Measurements from ENCODE around the gene CIP2A.
A peak's percentile ranks its signal among the peaks of the same experiment; 100 is the strongest.

Gene CIP2A

DNA sequence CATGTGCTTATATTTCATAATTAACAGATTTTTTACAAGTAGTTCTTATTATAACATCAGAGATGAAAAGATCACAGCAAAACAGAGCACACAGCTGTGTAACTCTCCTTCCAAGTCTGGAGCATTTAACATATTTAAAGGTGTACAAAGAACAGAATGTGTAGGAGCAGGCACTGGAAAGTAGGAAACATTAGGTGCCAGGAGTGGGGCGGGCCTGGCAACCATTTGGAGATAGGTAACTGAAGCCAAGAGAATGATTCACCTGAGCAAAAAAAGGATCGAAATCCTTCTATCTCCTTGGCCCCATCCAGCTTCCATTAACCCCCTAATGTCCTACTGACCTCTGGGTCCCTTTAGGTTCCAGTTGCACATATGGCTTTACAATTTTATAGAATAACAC, 76.6 kb downstream of the CIP2A start:
- Histone ChIP-seq H3K4me2 (ENCODE audit: low read depth, low read length) (peak overlapping the region; percentile 48), H3K4me3 (ENCODE audit: low read length) (peak overlapping the region; percentile 29; the same call in 1 of the 2 replicates), H2AFZ (ENCODE audit: low read length) (peak overlapping the region; percentile 39), H3F3A (ENCODE audit: insufficient read depth, low read length) (no peaks in the 10 kb centered on the region), H3K27me3 (replicated peaks; ENCODE audit: insufficient read depth, low read length) (no peaks in the 10 kb centered on the region), H3K27ac (ENCODE audit: low read length) (no peak overlapping the region), H3K4me1 (ENCODE audit: low read length) (0 out of 2 replicates have a peak, but pooled peaks cover 5% of the 10 kb centered on the region), H3K79me2 (ENCODE audit: low read length) (no peaks in the 10 kb centered on the region), H3K36me3 (replicated peaks; ENCODE audit: insufficient read depth, low read length) (no peaks in the 10 kb centered on the region), H4K20me1 (ENCODE audit: insufficient read depth, low read length) (no peaks in the 10 kb centered on the region), H3K9me2 (replicated peaks; ENCODE audit: insufficient read depth, low read length) (no peaks in the 10 kb centered on the region), H3K9me3 (replicated peaks; ENCODE audit: insufficient read depth, low read length) (no peaks in the 10 kb centered on the region), H3K9ac (ENCODE audit: low read length) (peak overlapping the region; percentile 3; the same call in 1 of the 2 replicates)
- no peak for DNase-seq
- TF ChIP-seq CTCF (IDR thresholded peaks at IDR 0.05; ENCODE audit: low read length) (no peak), EZH2 (optimal IDR thresholded peaks at IDR 0.05; ENCODE audit: low read depth, low read length) (no peak), EZH2phosphoT487 (IDR thresholded peaks at IDR 0.05; ENCODE audit: low read length) (no peak)

DNA sequence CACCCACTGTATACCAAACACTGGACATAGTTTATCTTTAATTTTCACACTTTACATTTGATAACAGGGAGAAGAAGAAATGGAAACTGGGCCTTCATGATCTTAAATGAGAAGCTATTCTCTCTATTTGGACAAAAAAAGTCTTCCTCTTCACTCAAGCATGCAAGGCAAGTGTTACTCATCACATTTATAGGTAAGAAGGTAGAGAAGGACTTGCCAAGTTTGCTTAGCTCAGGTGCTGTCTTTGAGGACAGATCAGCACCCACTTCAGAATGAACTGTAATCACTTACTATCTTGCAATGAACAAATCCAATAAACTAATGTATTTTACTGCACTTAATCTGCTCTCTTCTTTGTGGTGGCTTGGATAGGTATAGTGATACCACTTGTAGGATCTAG, 77.7 kb downstream of the CIP2A start:
- Histone ChIP-seq H3K79me2 (ENCODE audit: low read length) (no peaks in the 10 kb centered on the region), H3K36me3 (replicated peaks; ENCODE audit: insufficient read depth, low read length) (no peaks in the 10 kb centered on the region), H3K4me2 (ENCODE audit: low read depth, low read length) (no peak overlapping the region), H3K27me3 (replicated peaks; ENCODE audit: insufficient read depth, low read length) (no peaks in the 10 kb centered on the region), H3K4me3 (ENCODE audit: low read length) (no peak overlapping the region), H3K27ac (ENCODE audit: low read length) (no peak overlapping the region), H3K9me3 (replicated peaks; ENCODE audit: insufficient read depth, low read length) (no peaks in the 10 kb centered on the region), H3K4me1 (ENCODE audit: low read length) (0 out of 2 replicates have a peak, but pooled peaks cover 5% of the 10 kb centered on the region), H4K20me1 (ENCODE audit: insufficient read depth, low read length) (no peaks in the 10 kb centered on the region), H3K9me2 (replicated peaks; ENCODE audit: insufficient read depth, low read length) (no peaks in the 10 kb centered on the region), H2AFZ (ENCODE audit: low read length) (no peak overlapping the region), H3K9ac (ENCODE audit: low read length) (no peak overlapping the region), H3F3A (ENCODE audit: insufficient read depth, low read length) (no peaks in the 10 kb centered on the region)
- TF ChIP-seq EZH2 (optimal IDR thresholded peaks at IDR 0.05; ENCODE audit: low read depth, low read length) (no peak), CTCF (IDR thresholded peaks at IDR 0.05; ENCODE audit: low read length) (no peak), EZH2phosphoT487 (IDR thresholded peaks at IDR 0.05; ENCODE audit: low read length) (no peak)
- no peak for DNase-seq

- H3K4me2 ChIP-seq (ENCODE audit: low read depth, low read length) = no peak overlapping the region
- H3K9ac ChIP-seq (ENCODE audit: low read length) = no peak overlapping the region
- H3K9me3 ChIP-seq (replicated peaks; ENCODE audit: insufficient read depth, low read length) = no peaks in the 10 kb centered on the region
- H3K4me1 ChIP-seq (ENCODE audit: low read length) = 0 out of 2 replicates have a peak, but pooled peaks cover 5% of the 10 kb centered on the region
- no peaks in the 10 kb centered on the region for H4K20me1 ChIP-seq (ENCODE audit: insufficient read depth, low read length)
- H2AFZ ChIP-seq (ENCODE audit: low read length) = no peak overlapping the region
- H3F3A ChIP-seq (ENCODE audit: insufficient read depth, low read length) = no peaks in the 10 kb centered on the region
- no peak for TF ChIP-seq EZH2 (optimal IDR thresholded peaks at IDR 0.05; ENCODE audit: low read depth, low read length)
- TF ChIP-seq EZH2phosphoT487 (IDR thresholded peaks at IDR 0.05; ENCODE audit: low read length) = no peak
- TF ChIP-seq CTCF (IDR thresholded peaks at IDR 0.05; ENCODE audit: low read length) = no peak
- H3K27ac ChIP-seq (ENCODE audit: low read length) = no peak overlapping the region
- no peaks in the 10 kb centered on the region for H3K9me2 ChIP-seq (replicated peaks; ENCODE audit: insufficient read depth, low read length)
- no peak overlapping the region for H3K4me3 ChIP-seq (ENCODE audit: low read length)
- H3K36me3 ChIP-seq (replicated peaks; ENCODE audit: insufficient read depth, low read length) = no peaks in the 10 kb centered on the region
- H3K79me2 ChIP-seq (ENCODE audit: low read length) = no peaks in the 10 kb centered on the region
- no peak for DNase-seq
- H3K27me3 ChIP-seq (replicated peaks; ENCODE audit: insufficient read depth, low read length) = no peaks in the 10 kb centered on the region
Measured at GRCh38 chr3:108511055-108511454, 78.2 kb downstream of the CIP2A start.

Data from MM.1S (cell line).